ENCODE measurements around the gene KMT2D.

The KMT2D gene

DNA sequence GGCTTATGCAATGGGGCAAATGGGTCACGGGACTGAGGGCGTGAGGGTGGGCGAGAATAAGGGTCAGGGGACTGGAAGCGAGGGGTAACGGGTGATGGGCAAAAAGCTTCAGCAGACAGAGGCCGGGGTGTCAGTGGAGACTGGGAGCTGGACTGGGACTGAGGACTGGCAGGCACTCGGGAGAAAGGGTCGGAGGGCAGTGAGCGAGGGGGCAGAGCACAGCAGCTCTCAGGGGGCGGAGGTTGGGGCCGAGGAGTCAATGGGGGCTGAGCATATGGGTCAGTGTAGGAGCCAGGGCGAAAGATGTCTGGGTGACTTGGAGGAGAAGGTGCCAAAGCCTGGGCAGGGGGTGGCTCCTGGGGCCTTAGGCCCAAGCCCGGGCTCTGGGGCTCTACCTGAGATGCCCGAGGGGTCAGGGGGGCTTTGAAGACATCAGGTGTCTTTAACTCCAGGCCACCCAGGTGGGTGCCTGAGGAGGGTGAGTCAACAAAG lies 20.2 kb downstream of the KMT2D start:
- no peaks in the 10 kb centered on the region for H3K9me3 Mint-ChIP-seq
- no peak overlapping the region for H3K4me3 Mint-ChIP-seq
- DNase-seq (no peak), ATAC-seq (replicated peaks) (no peak)
- peak overlapping the region; percentile 25 for H3K27ac Mint-ChIP-seq
- H3K4me1 Mint-ChIP-seq, result peaks cover 11 to 16% of the 10 kb centered on the region in 2 donors
- no peaks in the 10 kb centered on the region for H3K27me3 Mint-ChIP-seq
- H3K36me3 Mint-ChIP-seq, result peaks cover 67 to 85% of the 10 kb centered on the region in 2 donors

DNA sequence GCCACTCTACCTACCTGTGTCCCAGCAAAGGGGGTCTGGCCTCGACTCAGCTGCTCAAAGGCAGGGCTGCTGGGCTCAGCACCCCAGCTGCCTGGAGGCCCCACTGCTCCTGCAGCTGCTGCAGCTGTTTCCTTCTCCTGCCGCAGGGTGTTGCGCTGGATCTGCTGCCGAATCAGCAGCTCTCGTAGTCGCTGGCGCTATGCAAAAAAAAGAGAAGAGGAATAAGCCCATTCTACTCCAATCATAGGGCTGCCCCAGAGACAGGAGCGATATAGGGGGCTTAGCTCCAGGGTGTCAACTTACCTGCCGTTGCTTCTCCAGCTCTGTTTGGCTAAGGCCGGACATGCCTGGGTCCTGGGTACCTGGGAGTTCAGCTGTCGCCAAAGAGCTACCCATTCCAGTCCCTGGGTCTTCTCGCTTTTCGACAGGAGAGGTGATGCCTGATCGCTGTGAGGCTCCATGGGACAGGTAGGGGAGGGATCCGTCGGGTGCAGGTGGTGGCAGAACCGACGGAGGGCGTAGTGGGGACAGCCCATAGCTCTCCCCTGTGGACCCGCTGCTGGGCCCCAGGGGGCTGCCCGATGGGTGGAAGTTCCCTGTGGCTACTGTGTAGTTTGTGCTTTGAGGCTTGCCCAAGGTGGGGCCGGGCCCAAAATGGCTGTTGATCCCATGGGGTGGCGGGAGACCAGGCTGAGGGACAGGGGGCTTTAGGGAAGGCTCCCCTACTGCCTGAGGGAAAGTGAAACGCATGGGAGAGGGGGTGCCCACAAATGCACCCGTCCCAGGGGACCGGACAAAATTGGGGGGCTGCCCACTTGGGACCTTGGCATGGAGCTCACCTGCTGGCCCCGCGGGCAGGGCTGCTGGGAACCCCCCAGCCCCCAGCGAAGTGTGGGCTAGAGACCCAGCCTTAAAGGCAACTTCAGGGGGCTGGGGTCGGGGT lies 20.9 kb downstream of the KMT2D start:
- no peaks in the 10 kb centered on the region for H3K9me3 Mint-ChIP-seq
- no peak for DNase-seq
- no peak overlapping the region for H3K4me3 Mint-ChIP-seq
- H3K4me1 Mint-ChIP-seq, result peaks cover 10 to 13% of the 10 kb centered on the region in 2 donors
- no peak for ATAC-seq (replicated peaks)
- H3K27ac Mint-ChIP-seq, result peak overlapping the region; percentile 81
- H3K36me3 Mint-ChIP-seq, result peaks cover 63 to 83% of the 10 kb centered on the region in 2 donors
- H3K27me3 Mint-ChIP-seq, result no peaks in the 10 kb centered on the region

DNA sequence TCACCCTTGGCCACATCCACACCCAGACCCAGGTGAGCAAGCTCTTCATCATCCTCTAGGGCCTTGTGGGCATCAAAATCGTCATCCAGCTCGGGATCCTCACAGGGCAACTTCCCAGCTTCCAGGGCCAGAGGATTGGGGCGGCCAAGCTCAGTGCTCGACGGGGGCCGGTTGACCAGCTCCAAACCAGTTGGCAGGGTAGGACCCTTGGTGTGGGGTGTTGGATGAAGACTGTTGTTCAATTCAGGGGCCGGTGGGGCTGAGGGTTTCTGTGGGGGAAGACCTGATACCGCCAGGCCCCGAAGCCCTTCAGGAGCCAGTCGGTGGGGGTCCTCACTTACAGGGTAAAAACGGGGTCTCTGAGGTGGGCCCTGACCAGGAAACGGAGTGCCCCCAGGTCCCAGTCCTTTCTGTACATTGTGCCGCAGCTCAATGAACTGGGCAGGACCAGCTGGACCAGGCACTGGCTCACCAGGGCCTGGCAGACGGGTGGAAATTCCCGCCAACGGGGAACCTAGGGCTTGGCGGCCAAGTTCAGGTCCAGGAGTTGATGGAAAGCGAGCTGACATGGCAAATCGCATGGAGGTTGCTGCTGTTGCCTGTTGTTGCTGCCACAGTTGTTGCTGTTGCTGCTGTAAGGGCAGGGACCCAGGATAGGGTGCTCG lies 22.2 kb downstream of the KMT2D start:
- Mint-ChIP-seq H3K27me3 (no peaks in the 10 kb centered on the region), H3K4me3 (no peak overlapping the region), H3K4me1 (peaks cover 2 to 5% of the 10 kb centered on the region in 2 donors), H3K9me3 (no peaks in the 10 kb centered on the region), H3K36me3 (peaks cover 56 to 81% of the 10 kb centered on the region in 2 donors), H3K27ac (no peak overlapping the region)
- DNase-seq (no peak), ATAC-seq (replicated peaks) (no peak)

DNA sequence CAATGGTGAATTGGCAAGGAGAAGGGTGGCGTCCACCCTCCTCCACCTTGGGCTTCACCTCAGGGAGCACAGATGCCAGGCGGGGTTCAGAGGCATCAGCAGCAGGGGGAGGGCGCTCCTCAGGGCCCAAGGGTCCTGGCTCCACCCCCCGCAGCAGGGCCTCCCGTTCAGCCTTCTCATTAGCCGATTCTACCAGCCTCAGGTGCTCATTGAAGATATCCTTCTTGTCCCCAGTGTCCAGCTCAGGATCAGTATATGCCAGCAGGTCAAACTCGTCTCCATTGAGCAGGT lies 22.7 kb downstream of the KMT2D start:
- Mint-ChIP-seq H3K4me3 (no peak overlapping the region), H3K27ac (no peak overlapping the region), H3K27me3 (no peaks in the 10 kb centered on the region), H3K36me3 (peaks cover 53 to 77% of the 10 kb centered on the region in 2 donors), H3K9me3 (no peaks in the 10 kb centered on the region), H3K4me1 (peaks cover 0 to 6% of the 10 kb centered on the region in 2 donors)
- DNase-seq, result no peak
- no peak for ATAC-seq (replicated peaks)

DNA sequence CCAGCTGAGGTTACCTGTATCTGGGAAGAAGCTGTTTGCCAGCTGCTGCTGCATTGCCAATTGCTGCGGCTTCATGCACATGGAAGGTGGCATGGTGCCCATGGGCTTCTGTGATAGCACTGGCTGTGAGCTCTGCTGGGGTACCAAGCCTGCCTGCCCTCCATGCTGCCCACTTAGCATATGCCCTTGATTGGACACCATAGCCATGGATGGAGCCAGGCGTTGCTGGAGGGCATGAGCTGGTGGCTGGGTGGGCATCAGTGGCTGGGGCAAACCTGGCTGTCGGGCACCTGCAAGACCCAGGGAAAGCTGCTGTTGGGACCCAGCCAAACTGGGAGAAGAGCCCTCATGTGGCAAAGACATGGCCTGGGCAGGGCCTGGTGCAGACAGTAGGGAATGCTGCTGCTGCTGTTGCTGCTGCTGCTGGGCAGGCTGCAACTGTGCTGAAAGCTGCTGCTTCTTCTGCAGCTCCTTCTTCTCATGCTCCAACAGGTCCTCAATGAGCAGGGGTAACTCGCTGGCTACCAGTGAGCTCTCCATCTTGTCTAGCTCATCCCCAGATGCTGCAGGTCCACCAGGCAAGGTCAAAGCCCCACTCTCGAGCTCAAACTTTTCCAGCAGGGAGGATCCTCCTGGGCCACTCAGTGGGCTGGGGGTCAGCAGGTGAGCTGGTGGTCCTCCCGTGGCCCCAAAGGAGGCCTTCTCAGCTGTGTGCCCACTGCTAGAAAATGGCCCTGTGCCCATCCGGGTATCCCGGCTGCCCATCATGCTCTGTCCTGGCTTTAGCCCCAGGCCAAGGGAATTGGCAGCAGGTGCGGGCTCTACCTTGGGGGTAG lies 23.3 kb downstream of the KMT2D start:
- peaks cover 0 to 6% of the 10 kb centered on the region in 2 donors for H3K4me1 Mint-ChIP-seq
- H3K4me3 Mint-ChIP-seq, result no peak overlapping the region
- no peak overlapping the region for H3K27ac Mint-ChIP-seq
- no peak for DNase-seq
- peaks cover 47 to 77% of the 10 kb centered on the region in 2 donors for H3K36me3 Mint-ChIP-seq
- ATAC-seq (replicated peaks), result no peak
- no peaks in the 10 kb centered on the region for H3K9me3 Mint-ChIP-seq
- no peaks in the 10 kb centered on the region for H3K27me3 Mint-ChIP-seq

DNA sequence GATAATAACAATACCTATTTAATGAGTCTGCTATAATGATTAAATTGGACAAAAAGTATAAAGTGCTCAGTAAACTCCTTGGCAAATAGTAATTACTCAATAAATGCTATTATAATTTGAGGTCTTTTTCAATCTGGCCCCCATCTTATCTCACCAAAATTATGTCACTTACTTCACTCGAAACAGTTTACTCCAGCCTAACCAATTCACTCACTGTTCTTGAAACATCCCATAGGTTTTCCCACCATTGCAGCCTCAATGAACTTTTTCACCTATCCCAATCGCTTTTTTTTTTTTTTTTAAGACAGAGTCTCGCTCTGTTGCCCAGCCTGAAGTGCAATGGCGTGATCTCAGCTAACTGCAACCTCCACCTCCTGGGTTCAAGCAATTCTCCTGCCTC lies 24.6 kb downstream of the KMT2D start:
- Mint-ChIP-seq H3K36me3 (peaks cover 46 to 76% of the 10 kb centered on the region in 2 donors), H3K4me1 (peaks cover 4 to 8% of the 10 kb centered on the region in 2 donors), H3K4me3 (no peak overlapping the region), H3K27me3 (no peaks in the 10 kb centered on the region), H3K27ac (no peak overlapping the region), H3K9me3 (no peaks in the 10 kb centered on the region)
- no peak for DNase-seq
- no peak for ATAC-seq (replicated peaks)

DNA sequence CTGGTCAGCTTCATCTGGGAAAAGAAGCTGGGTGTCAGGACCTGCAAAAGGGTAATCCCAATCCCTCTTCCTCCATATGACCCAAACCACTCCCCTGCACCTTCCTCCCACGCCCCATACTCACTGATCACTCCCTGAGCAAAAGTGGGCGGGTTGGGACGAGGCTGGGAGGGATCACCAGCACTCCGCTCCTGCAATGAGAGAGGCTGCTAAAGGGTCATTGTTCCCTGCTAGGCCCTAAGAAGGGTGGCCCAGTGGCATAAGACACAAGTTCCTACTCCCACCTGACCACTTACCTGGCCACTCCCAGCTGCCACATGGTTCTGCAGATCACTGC lies 26.3 kb downstream of the KMT2D start:
- DNase-seq (no peak), ATAC-seq (replicated peaks) (no peak)
- Mint-ChIP-seq H3K27ac (peak overlapping the region; percentile 33), H3K36me3 (peaks cover 33 to 71% of the 10 kb centered on the region in 2 donors), H3K4me3 (no peak overlapping the region), H3K9me3 (no peaks in the 10 kb centered on the region), H3K4me1 (peaks cover 5 to 6% of the 10 kb centered on the region in 2 donors), H3K27me3 (no peaks in the 10 kb centered on the region)

DNA sequence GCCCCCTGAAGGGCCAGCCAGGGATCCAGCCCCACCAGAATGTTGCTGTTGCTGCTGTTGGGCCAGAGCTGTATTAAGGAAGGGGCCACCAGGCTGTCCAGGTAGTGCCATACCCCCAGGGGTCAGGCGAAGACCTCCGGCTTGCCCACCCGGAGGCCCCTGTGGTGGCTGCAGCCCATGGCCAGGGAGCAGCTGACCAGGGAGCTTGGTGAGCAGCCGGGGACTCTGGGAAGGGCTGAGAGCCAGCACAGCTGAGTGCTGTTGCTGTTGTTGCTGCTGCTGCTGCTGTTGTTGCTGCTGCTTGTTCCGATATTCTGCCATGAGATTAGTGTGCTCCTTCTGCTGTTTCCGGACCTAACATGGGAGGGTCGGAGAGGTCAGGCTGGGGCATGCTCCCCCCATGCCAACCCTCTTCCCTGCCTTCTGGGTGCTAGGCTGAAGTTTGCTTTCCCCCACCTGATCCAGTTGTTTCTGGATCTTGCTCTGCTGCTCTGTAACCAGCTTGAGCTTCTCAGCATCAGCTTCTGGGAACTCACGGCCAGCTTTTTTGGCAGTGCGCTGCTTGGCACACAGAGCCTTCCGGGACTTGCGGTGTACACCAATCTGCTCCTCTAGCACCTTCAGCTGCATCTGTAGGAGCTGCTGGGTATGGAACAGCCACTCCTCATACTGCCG lies 26.8 kb downstream of the KMT2D start:
- DNase-seq (no peak), ATAC-seq (replicated peaks) (no peak)
- peaks cover 5 to 6% of the 10 kb centered on the region in 2 donors for H3K4me1 Mint-ChIP-seq
- H3K27me3 Mint-ChIP-seq, result no peaks in the 10 kb centered on the region
- H3K36me3 Mint-ChIP-seq, result peaks cover 34 to 71% of the 10 kb centered on the region in 2 donors
- H3K27ac Mint-ChIP-seq, result no peak overlapping the region
- no peak overlapping the region for H3K4me3 Mint-ChIP-seq
- H3K9me3 Mint-ChIP-seq, result no peaks in the 10 kb centered on the region

DNA sequence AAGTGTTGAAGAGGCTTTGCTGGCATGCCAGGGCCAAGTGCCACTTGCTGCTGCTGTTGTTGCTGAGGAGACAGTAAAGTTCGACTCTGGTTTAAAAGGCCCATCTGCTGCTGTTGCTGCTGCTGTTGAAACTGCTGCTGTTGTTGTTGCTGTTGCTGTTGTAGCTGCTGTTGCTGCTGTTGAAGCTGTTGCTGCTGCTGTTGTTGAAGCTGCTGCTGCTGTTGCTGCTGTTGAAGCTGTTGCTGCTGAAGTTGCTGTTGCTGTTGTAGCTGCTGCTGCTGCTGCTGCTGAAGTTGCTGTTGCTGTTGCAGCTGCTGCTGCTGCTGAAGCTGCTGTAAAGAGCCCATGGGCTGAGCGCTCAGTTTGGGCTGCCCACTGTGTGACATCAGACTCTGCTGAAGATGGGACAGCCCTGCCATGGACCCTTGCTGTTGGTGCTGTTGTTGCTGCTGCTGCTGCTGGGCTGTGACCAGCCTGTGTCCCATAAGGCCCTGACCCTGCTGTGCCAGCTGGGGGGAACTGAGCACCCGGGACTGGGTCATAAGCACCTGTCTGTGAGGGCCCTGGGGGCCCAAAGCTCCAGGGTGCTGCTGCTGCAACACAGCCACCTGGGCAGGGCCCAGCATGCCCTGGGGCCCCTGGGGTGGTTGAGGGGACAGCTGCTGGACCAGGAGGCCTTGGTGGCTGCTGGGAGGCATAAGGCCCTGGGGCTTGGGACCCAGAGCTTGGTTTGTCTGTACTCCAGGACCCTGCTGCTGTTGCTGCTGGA lies 27.7 kb downstream of the KMT2D start:
- no peak overlapping the region for H3K4me3 Mint-ChIP-seq
- H3K36me3 Mint-ChIP-seq, result peaks cover 32 to 67% of the 10 kb centered on the region in 2 donors
- DNase-seq (no peak), ATAC-seq (replicated peaks) (peak in 1 of 2 donors; percentile 14)
- H3K9me3 Mint-ChIP-seq, result no peaks in the 10 kb centered on the region
- H3K27ac Mint-ChIP-seq, result peak overlapping the region; percentile 31
- peaks cover 5 to 10% of the 10 kb centered on the region in 2 donors for H3K4me1 Mint-ChIP-seq
- H3K27me3 Mint-ChIP-seq, result no peaks in the 10 kb centered on the region

DNA sequence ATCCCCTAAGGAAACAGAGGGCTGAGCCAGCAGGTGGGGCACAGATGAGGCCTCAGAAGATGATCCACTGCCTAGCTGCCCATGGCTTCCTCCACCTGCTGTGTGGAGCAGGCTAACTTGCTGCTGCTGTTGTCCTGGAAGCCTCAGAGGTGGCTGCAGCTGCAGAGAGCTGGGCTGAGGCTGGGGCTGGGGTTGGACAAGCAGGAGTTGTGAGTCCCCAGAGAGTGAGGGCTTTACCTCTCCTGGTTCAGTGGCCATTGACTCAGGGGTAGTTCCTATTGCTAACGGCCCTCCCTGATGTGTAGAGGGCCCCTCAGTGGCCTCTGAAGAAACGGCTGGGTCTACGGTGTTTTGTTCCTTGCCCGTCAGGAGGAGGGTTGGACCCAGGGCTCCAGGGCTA lies 28.3 kb downstream of the KMT2D start:
- ATAC-seq (replicated peaks) (no peak), DNase-seq (no peak)
- H3K27me3 Mint-ChIP-seq, result no peaks in the 10 kb centered on the region
- H3K4me1 Mint-ChIP-seq, result peaks cover 5 to 12% of the 10 kb centered on the region in 2 donors
- no peaks in the 10 kb centered on the region for H3K9me3 Mint-ChIP-seq
- peaks cover 38 to 71% of the 10 kb centered on the region in 2 donors for H3K36me3 Mint-ChIP-seq
- H3K27ac Mint-ChIP-seq, result no peak overlapping the region
- no peak overlapping the region for H3K4me3 Mint-ChIP-seq

DNA sequence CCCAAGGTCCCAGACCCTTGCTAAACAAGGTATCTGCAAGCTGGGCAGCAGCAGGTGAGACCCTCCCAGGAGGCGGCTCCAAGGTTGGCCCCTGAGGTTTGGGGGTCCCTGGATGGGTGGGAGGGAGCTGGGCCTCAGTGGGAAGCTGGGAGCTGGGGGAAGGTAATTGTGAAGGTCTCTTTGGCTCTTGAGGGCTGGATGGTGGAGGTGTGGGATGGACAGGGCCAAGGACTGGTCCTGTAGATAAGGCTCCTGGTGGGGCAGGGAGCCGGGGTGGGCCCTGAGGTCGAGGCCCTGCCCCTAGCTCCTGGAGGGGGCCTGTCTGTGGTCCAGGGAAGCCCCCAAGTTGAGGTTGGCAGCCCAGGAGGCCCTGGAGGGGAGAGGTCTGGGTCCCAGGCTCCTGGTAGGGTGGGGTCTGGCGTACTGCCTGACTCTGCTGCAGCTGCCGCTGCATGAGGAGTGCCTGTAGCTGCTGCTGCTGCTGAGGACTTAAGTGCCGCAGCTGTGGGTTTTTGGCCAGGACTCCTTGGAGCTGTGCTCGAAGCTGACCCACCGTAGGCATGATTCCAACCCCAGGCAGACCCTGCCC lies 28.9 kb downstream of the KMT2D start:
- Mint-ChIP-seq H3K36me3 (peaks cover 34 to 71% of the 10 kb centered on the region in 2 donors), H3K27ac (no peak overlapping the region), H3K4me3 (no peak overlapping the region), H3K27me3 (no peaks in the 10 kb centered on the region), H3K4me1 (peaks cover 5 to 12% of the 10 kb centered on the region in 2 donors), H3K9me3 (no peaks in the 10 kb centered on the region)
- ATAC-seq (replicated peaks) (no peak), DNase-seq (no peak)

DNA sequence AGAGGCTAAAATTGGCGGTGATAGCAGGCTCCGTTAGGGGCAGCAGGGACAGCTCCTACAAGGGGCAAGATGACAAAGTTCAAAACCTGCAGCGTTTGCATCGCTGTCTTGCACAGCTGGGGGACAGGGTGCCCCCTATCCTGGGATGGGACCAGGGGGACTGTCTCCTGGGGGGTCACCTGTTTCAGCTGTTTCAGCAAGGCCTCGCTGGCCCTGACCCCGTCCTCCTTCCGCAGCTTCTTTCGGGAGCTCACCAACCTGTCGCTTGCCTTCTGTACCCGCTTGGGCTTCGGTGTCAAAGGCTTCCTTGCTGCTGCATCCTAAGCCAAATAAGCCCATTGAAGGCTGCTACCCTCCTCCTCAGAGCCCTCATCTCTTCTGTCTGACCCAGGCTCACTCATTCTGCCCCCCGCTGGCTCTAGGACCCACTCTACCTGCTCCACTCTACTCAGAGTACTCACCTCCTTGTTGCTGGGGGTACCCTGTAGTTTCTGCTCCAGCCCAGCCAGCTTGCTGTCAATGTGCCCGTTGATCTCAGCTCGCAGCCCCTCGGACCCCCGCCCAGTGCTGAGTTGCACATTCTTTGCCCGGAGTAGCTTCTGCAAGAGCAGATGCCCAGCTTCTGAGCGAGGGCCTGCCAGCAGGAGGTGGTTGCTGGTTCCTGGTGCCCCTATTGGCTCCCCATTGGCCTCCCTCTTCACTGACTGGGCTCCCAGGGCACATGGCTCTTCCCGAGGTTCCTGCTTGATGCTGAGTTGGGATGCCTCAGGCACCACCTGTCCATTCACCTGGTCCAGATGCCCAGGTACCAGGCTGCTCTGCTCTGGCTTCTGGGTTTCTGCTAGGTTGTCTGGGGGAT lies 29.7 kb downstream of the KMT2D start:
- no peak for DNase-seq
- peaks cover 33 to 73% of the 10 kb centered on the region in 2 donors for H3K36me3 Mint-ChIP-seq
- H3K27me3 Mint-ChIP-seq, result no peaks in the 10 kb centered on the region
- ATAC-seq (replicated peaks), result no peak
- H3K9me3 Mint-ChIP-seq, result no peaks in the 10 kb centered on the region
- no peak overlapping the region for H3K4me3 Mint-ChIP-seq
- H3K27ac Mint-ChIP-seq, result no peak overlapping the region
- peaks cover 5 to 12% of the 10 kb centered on the region in 2 donors for H3K4me1 Mint-ChIP-seq
